ENCODE measurements around the gene NCAPH2. TPM values are rescaled to one million over a fixed set of nuclear protein-coding genes. Genes with fewer than 3 reads are reported as not detected.

Gene NCAPH2
- total RNA-seq: 41.7 TPM

DNA sequence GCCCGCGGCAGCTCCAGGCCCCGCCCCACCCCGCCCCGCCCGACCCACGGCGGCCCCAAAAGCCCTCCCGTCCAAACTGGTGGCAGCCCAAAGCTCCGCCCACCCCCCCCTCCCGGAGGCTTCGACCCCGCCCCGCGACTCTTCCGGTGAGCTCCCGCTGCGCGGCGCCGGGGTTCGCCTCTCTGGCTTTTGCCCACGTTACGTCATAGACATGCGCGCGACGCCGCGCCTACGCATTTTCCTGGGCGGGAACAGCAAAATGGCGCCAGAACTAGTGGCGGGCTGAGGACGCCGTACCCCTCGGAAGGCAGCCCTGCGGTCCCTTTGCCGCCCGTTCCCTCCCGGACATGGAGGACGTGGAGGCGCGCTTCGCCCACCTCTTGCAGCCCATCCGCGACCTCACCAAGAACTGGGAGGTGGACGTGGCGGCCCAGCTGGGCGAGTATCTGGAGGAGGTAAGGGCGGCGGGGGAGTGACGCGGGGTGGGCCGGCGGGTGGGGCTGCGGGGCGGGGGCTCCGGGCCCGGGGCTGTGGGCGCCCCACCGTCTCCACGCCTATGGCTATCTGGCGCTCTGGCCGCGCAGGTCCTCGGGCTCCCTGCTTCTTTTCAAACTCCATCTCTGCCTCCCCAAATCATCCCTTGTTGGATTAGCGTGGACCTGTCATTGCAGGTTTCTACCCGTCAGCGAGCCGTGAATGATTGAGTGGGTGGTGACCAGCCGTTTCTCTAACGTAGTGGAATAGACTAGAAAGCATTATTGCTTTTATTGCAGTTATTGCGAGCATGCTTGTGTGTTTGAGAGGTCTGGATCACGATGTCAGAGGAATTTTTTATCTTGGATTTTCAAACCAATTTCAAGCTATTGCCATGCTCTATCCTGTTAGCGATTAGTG, at the start of gene NCAPH2:
NCAPH2 (plus strand) TSS at position 234 of the 894 bp plus-strand sequence; CDS start at position 348, 114 bp downstream.
- intact Hi-C loops (cut with DNase I): loop anchor here (1.0 to 10.0 kb wide), 8 partner anchors 17 to 543 kb away; partner anchors contain the start of genes ARSA, CHKB, PIM3 and SBF1
- TF ChIP-seq, protein P1, sequence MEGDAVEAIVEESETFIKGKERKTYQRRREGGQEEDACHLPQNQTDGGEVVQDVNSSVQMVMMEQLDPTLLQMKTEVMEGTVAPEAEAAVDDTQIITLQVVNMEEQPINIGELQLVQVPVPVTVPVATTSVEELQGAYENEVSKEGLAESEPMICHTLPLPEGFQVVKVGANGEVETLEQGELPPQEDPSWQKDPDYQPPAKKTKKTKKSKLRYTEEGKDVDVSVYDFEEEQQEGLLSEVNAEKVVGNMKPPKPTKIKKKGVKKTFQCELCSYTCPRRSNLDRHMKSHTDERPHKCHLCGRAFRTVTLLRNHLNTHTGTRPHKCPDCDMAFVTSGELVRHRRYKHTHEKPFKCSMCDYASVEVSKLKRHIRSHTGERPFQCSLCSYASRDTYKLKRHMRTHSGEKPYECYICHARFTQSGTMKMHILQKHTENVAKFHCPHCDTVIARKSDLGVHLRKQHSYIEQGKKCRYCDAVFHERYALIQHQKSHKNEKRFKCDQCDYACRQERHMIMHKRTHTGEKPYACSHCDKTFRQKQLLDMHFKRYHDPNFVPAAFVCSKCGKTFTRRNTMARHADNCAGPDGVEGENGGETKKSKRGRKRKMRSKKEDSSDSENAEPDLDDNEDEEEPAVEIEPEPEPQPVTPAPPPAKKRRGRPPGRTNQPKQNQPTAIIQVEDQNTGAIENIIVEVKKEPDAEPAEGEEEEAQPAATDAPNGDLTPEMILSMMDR (IDR thresholded peaks at IDR 0.05): no peak
- Histone ChIP-seq H3K9me3 (no peaks in the 10 kb centered on the region), H3K27ac (peak within 1 kb of the TSS; percentile 80 to 97), H3K4me3 (peak within 1 kb of the TSS; percentile 83 to 94), H3K4me1 (peaks cover 10 to 20% of the 10 kb centered on the region in 2 donors), H3K36me3 (peaks cover 26 to 34% of the 10 kb centered on the region in 2 donors), H3K27me3 (no peaks in the 10 kb centered on the region)
- DNase-seq (ENCODE audit: low spot score in 2 of 2): peak; percentile 70 to 97

DNA sequence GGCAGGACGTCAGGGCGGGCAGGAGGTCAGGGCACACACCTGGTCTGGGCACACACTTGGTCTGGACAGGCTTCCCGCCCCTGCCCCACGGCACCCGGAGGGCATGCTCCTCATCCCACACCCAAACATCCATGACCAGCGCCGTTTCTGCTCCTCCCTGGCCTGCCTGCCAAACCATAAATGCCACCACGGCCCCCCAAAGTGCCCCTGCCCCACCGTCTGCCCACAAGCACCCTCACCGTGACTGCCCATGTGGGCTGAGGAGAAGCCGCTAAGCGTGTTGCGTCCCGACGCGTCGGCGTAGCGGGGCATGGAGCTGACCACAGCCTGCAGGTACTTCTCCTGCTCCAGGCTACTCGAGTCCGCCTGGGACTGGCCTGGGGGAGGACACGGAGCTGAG, 49.0 kb upstream of the NCAPH2 start:
- no peak for DNase-seq (ENCODE audit: low spot score in 2 of 2)
- H3K4me1 ChIP-seq: no peaks in the 10 kb centered on the region
- no peak overlapping the region for H3K4me3 ChIP-seq
- intact Hi-C loops (cut with DNase I): no loop called here
- TF ChIP-seq, protein P1 (IDR thresholded peaks at IDR 0.05): no peak
- H3K36me3 ChIP-seq: peaks cover 94 to 98% of the 10 kb centered on the region in 2 donors
- no peaks in the 10 kb centered on the region for H3K9me3 ChIP-seq
- H3K27ac ChIP-seq: no peak overlapping the region
- no peaks in the 10 kb centered on the region for H3K27me3 ChIP-seq

DNA sequence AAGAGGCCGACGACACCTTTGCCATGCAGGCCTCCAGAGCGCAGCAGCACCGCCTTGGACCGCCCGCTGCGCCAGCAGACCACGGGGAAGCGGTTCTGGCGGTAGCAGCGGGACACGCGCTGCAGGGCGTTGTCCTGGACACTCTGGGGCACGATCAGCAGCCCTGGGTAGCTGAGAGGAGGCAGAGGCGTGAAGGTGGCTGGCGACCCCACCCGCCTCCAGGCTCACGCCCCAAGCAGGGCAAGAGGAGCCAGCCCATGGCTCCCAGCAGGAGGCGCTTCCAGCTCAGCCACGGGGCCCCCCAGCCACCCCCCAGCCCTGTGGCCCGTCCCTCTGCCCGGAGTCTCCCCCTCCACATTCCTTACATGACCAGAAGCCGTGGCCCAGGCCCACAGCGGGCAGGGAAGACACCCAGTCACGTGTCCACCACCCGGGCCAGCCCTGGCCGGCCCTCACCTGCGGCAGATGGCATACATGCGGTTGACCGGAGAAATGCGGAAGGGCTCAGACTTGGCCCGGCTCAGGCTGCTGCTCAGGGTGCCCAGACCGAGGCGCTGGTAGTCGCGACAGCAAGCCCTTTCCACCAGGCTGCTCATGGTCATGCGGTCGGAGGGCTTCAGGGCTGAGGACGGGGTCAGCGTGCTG, 48.4 kb upstream of the NCAPH2 start:
- H3K36me3 ChIP-seq: peaks cover 94 to 98% of the 10 kb centered on the region in 2 donors
- no peaks in the 10 kb centered on the region for H3K9me3 ChIP-seq
- intact Hi-C loops (cut with DNase I): no loop called here
- no peaks in the 10 kb centered on the region for H3K27me3 ChIP-seq
- H3K4me3 ChIP-seq: no peak overlapping the region
- no peak overlapping the region for H3K27ac ChIP-seq
- TF ChIP-seq, protein P1 (IDR thresholded peaks at IDR 0.05): no peak
- no peaks in the 10 kb centered on the region for H3K4me1 ChIP-seq
- DNase-seq (ENCODE audit: low spot score in 2 of 2): no peak

DNA sequence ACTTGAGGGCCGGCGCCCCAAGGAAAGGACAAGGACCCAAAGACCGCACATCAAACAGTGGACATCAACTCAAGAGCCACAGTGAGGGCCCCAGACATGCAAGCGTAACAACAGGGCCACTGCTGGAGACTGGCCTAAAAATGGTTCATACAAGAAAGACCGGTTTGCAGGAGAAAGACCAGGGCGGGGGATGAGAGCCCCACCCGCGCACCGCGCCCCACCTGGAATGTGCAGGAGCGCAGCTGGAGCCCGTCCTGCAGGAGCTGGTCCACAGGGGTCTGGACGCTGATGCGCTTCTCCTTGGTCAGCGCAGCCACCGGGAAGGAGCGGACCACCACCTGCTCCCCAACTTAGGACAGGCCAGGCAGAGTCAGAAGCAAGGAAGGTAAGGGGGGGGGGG, 47.1 kb upstream of the NCAPH2 start:
- DNase-seq (ENCODE audit: low spot score in 2 of 2): no peak
- Histone ChIP-seq H3K9me3 (no peaks in the 10 kb centered on the region), H3K4me3 (no peak overlapping the region), H3K4me1 (no peaks in the 10 kb centered on the region), H3K27me3 (no peaks in the 10 kb centered on the region), H3K36me3 (peaks cover 94 to 98% of the 10 kb centered on the region in 2 donors), H3K27ac (no peak overlapping the region)
- intact Hi-C loops (cut with DNase I): no loop called here
- TF ChIP-seq, protein P1 (IDR thresholded peaks at IDR 0.05): no peak

DNA sequence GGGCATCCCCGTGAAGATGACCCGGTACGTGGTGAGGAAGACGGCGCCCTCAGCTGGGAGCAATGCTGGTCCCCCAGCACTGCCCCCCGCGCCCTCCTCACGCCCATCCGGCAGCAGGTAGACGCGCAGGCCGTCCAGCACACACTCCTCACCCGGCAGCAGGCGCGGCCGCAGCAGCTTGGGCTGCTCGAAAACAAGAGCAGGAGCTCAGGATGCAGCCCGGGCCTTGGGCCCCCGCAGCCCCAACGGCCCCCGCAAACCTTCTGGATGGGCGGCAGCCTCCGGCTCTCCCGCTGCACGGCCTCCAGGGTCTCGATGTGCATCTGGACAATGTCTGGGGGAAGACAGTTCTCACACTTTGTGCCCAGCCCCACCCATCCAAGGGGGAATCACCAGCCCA, 46.5 kb upstream of the NCAPH2 start:
- intact Hi-C loops (cut with DNase I): no loop called here
- H3K4me1 ChIP-seq: no peaks in the 10 kb centered on the region
- peaks cover 94 to 98% of the 10 kb centered on the region in 2 donors for H3K36me3 ChIP-seq
- no peaks in the 10 kb centered on the region for H3K27me3 ChIP-seq
- TF ChIP-seq, protein P1 (IDR thresholded peaks at IDR 0.05): no peak
- H3K27ac ChIP-seq: no peak overlapping the region
- H3K4me3 ChIP-seq: no peak overlapping the region
- H3K9me3 ChIP-seq: no peaks in the 10 kb centered on the region
- DNase-seq (ENCODE audit: low spot score in 2 of 2): no peak
